H9 (cell line): ENCODE data around the gene B9D1. TPM values are rescaled to one million over a fixed set of nuclear protein-coding genes. Genes with fewer than 3 reads are reported as not detected.

Experiments used
- DNase-seq: peaks from one replicate; pipeline ENCODE4 v3.0.0-alpha.2; 2017
- H2AFZ ChIP-seq: one replicate; pipeline ENCODE4 v1.6.1; 2013; ENCODE audit warnings: mild to moderate bottlenecking, low read length, control low read depth, moderate library complexity
- H2AK5ac ChIP-seq: 2 replicates; pipeline ENCODE4 v1.6.1; 2013; ENCODE audit warnings: low read length, control low read depth, mixed read lengths; ENCODE audit not compliant: insufficient read length
- H2BK120ac ChIP-seq: one replicate; pipeline ENCODE4 v1.6.1; 2013; ENCODE audit warnings: low read depth, mild to moderate bottlenecking, low read length, control low read depth, inconsistent platforms; ENCODE audit not compliant: poor library complexity, severe bottlenecking
- H2BK12ac ChIP-seq: 2 replicates; pipeline ENCODE4 v1.6.1; 2013; ENCODE audit warnings: low read length, control low read depth, mixed read lengths, low read depth; ENCODE audit not compliant: insufficient read length
- H2BK15ac ChIP-seq: 2 replicates; pipeline ENCODE4 v1.6.1; 2013; ENCODE audit warnings: low read depth, low read length, control low read depth
- H2BK20ac ChIP-seq: one replicate; pipeline ENCODE4 v1.6.1; 2013; ENCODE audit warnings: low read depth, mild to moderate bottlenecking, low read length, control low read depth, inconsistent platforms; ENCODE audit not compliant: poor library complexity, severe bottlenecking
- H2BK5ac ChIP-seq: 2 replicates; pipeline ENCODE4 v1.6.1; 2013; ENCODE audit warnings: low read length, control low read depth, mixed read lengths; ENCODE audit not compliant: insufficient read length
- H3K14ac ChIP-seq: 2 replicates; pipeline ENCODE4 v1.6.1; 2013; ENCODE audit warnings: low read length, control low read depth; ENCODE audit not compliant: insufficient read depth
- H3K18ac ChIP-seq: 2 replicates; pipeline ENCODE4 v1.6.1; 2013; ENCODE audit warnings: low read depth, mild to moderate bottlenecking, mixed read lengths, low read length, control low read depth; ENCODE audit not compliant: insufficient read length
- H3K23ac ChIP-seq: 2 replicates; pipeline ENCODE4 v1.6.1; 2013; ENCODE audit warnings: low read length, control low read depth, mixed read lengths, low read depth; ENCODE audit not compliant: insufficient read length
- H3K23me2 ChIP-seq: 2 replicates; pipeline ENCODE4 v1.6.1; 2013; ENCODE audit warnings: low read depth, mild to moderate bottlenecking, mixed read lengths, low read length, control low read depth; ENCODE audit not compliant: insufficient read length, poor library complexity, severe bottlenecking
- H3K27ac ChIP-seq: 2 replicates; pipeline ENCODE4 v1.5.1; 2013; ENCODE audit warnings: low read length, control low read depth, mixed read lengths, low read depth; ENCODE audit not compliant: insufficient read length
- H3K27me3 ChIP-seq: 2 replicates; pipeline ENCODE4 v1.6.1; 2013; ENCODE audit warnings: low read length, control low read depth, inconsistent platforms; ENCODE audit not compliant: insufficient read depth
- H3K4ac ChIP-seq: 2 replicates; pipeline ENCODE4 v1.6.1; 2013; ENCODE audit warnings: low read depth, mild to moderate bottlenecking, control low read depth, inconsistent platforms, low read length, moderate library complexity
- H3K4me1 ChIP-seq: 2 replicates; pipeline ENCODE4 v1.6.1; 2013; ENCODE audit warnings: low read length, control low read depth, inconsistent platforms; ENCODE audit not compliant: insufficient read depth
- H3K4me2 ChIP-seq: 2 replicates; pipeline ENCODE4 v1.6.1; 2013; ENCODE audit warnings: low read length, control low read depth, mixed read lengths; ENCODE audit not compliant: insufficient read length, insufficient read depth
- H3K56ac ChIP-seq: 2 replicates; pipeline ENCODE4 v1.6.1; 2013; ENCODE audit warnings: low read depth, mild to moderate bottlenecking, mixed read lengths, low read length, control low read depth; ENCODE audit not compliant: insufficient read length
- H3K79me1 ChIP-seq: 2 replicates; pipeline ENCODE4 v1.6.1; 2013; ENCODE audit warnings: low read depth, mild to moderate bottlenecking, moderate library complexity, low read length, control low read depth, inconsistent platforms; ENCODE audit not compliant: insufficient read depth, poor library complexity, severe bottlenecking
- H3K79me2 ChIP-seq: 2 replicates; pipeline ENCODE4 v1.6.1; 2013; ENCODE audit warnings: low read length, control low read depth, inconsistent platforms; ENCODE audit not compliant: insufficient read depth
- H3K9ac ChIP-seq: 2 replicates; pipeline ENCODE4 v1.6.1; 2013; ENCODE audit warnings: low read length, control low read depth, mixed read lengths; ENCODE audit not compliant: insufficient read length; ENCODE audit errors: extremely low read depth
- H3K9me3 ChIP-seq: one replicate; pipeline ENCODE4 v1.6.1; 2013; ENCODE audit warnings: low read depth, low read length, inconsistent platforms; ENCODE audit not compliant: control insufficient read depth
- H3T11ph ChIP-seq: one replicate; pipeline ENCODE4 v1.6.1; 2013; ENCODE audit warnings: mild to moderate bottlenecking, low read length, control low read depth, inconsistent platforms
- H4K20me1 ChIP-seq: one replicate; pipeline ENCODE4 v1.6.1; 2013; ENCODE audit not compliant: control insufficient read depth, insufficient read length, insufficient read depth
- H4K5ac ChIP-seq: 2 replicates; pipeline ENCODE4 v1.6.1; 2013; ENCODE audit warnings: low read depth, mild to moderate bottlenecking, mixed read lengths, low read length, control low read depth; ENCODE audit not compliant: insufficient read length
- H4K8ac ChIP-seq: replicated peaks from 2 replicates; pipeline ENCODE4 v1.6.1; 2013; ENCODE audit warnings: low read length, control low read depth, mixed read lengths, low read depth; ENCODE audit not compliant: insufficient read length
- H4K91ac ChIP-seq: 2 replicates; pipeline ENCODE4 v1.6.1; 2013; ENCODE audit warnings: low read depth, mild to moderate bottlenecking, moderate library complexity, mixed read lengths, low read length, control low read depth; ENCODE audit not compliant: insufficient read length
- H3K27ac Mint-ChIP-seq, 3 experiments: 2 replicates in 2 of 3; 3 replicates in 1 of 3; pipeline ENCODE4 v1.8.0; 2020 to 2021; ENCODE audit warnings: mixed read lengths in 3 of 3, mild to moderate bottlenecking in 1 of 3, moderate library complexity in 1 of 3
- H3K27me3 Mint-ChIP-seq: 2 replicates; pipeline ENCODE4 v1.8.0; 2021; ENCODE audit warnings: low read depth, mild to moderate bottlenecking, moderate library complexity, mixed read lengths
- H3K36me3 Mint-ChIP-seq, 3 experiments: 2 replicates in 2 of 3; 3 replicates in 1 of 3; pipeline ENCODE4 v1.8.0; 2020 to 2021; ENCODE audit warnings: low read depth in 3 of 3, mixed read lengths in 3 of 3; ENCODE audit not compliant: insufficient read depth in 1 of 3
- H3K4me1 Mint-ChIP-seq, 2 experiments: 2 replicates each; pipeline ENCODE4 v1.8.0; 2020; ENCODE audit warnings: mixed read lengths in 2 of 2
- H3K4me3 Mint-ChIP-seq, 2 experiments: 2 replicates in 1 of 2; 3 replicates in 1 of 2; pipeline ENCODE4 v1.8.0; 2020 to 2021; ENCODE audit warnings: mild to moderate bottlenecking in 2 of 2, mixed read lengths in 2 of 2, moderate library complexity in 1 of 2
- H3K9me3 Mint-ChIP-seq, 2 experiments: 2 replicates in 1 of 2; 3 replicates in 1 of 2; pipeline ENCODE4 v1.8.0; 2020; ENCODE audit warnings: mild to moderate bottlenecking in 2 of 2, mixed read lengths in 2 of 2, moderate library complexity in 1 of 2
- CTCF ChIP-seq: fragments of 200-600 bp; sonication (generic); conservative IDR thresholded peaks from 3 replicates; pipeline ENCODE4 v1.8.0; 2021; ENCODE audit warnings: antibody characterized with exemption, mild to moderate bottlenecking
- WGBS: extraction: QIAGEN DNeasy Blood & Tissue Kit; methylation state at CpG from one replicate; pipeline ENCODE4 v1.1.7; 2013; ENCODE audit warnings: missing lambda C conversion rate, low lambda C conversion rate, mixed read lengths; ENCODE audit not compliant: insufficient read length; ENCODE audit errors: extremely low coverage; 5-methylcytosine and 5-hydroxymethylcytosine counted together
- total RNA-seq: library from RNA; stranded (reverse); gene quantifications from 2 replicates; pipeline ENCODE4 v1.2.1, GENCODE V29; 2021

Gene B9D1
- total RNA-seq, 1 experiment from 2014 or later = 30.4 TPM

- TF ChIP-seq CTCF = no peak
- Histone ChIP-seq H3K79me2 (no peaks in the 10 kb centered on the region), H3K23ac (no peak overlapping the region), H3K14ac (no peak overlapping the region; the same call in 1 of the 2 replicates), H2BK20ac (no peak overlapping the region), H2BK15ac (no peak overlapping the region), H4K5ac (no peak overlapping the region), H3K79me1 (no peaks in the 10 kb centered on the region), H4K8ac (no peak overlapping the region), H3K56ac (no peak overlapping the region), H2BK12ac (no peak overlapping the region), H3K4me1 (no peaks in the 10 kb centered on the region), H2AK5ac (no peak overlapping the region), H2BK5ac (no peak overlapping the region), H3K4me2 (no peak overlapping the region), H3K9me3 (no peaks in the 10 kb centered on the region), H3T11ph (no peak overlapping the region), H3K9ac (no peak overlapping the region), H3K27ac (no peak overlapping the region), H3K27me3 (no peaks in the 10 kb centered on the region), H3K18ac (no peak overlapping the region), H3K4ac (no peak overlapping the region), H4K91ac (no peak overlapping the region), H3K23me2 (no peaks in the 10 kb centered on the region), H2BK120ac (no peak overlapping the region), H2AFZ (no peak overlapping the region), H4K20me1 (no peaks in the 10 kb centered on the region)
- H3K9me3 Mint-ChIP-seq = no peaks in the 10 kb centered on the region
- no peak overlapping the region for H3K27ac Mint-ChIP-seq
- no CpG with 5 or more reads among the region's 4 CpGs for WGBS
- no peak overlapping the region for H3K4me3 Mint-ChIP-seq
- no peaks in the 10 kb centered on the region; the same call in 1 of the 2 replicates for H3K27me3 Mint-ChIP-seq
- no peaks in the 10 kb centered on the region for H3K36me3 Mint-ChIP-seq
- no peak for DNase-seq
- H3K4me1 Mint-ChIP-seq = peaks cover 6 to 8% of the 10 kb centered on the region in 2 experiments
Observed at GRCh38 chr17:19403021-19403420, 40.5 kb upstream of the B9D1 start.
